Neural crest cell (in vitro differentiated cells): ENCODE results near the gene TBC1D19. TPM values are rescaled to one million over a fixed set of nuclear protein-coding genes. Genes with fewer than 3 reads are reported as not detected.
"Not testable (repeated sequence)": the region's sequence is repeated elsewhere in the genome, so short reads cannot be mapped to it uniquely, and the experiment has no call there.

Experiments used
- DNase-seq: peaks from one replicate; pipeline ENCODE4 v3.0.0; 2021; ENCODE audit warnings: low read depth, mixed read lengths, low spot score
- H3K27ac Mint-ChIP-seq: one replicate; pipeline ENCODE4 v1.8.0; 2021; ENCODE audit warnings: mild to moderate bottlenecking, mixed read lengths; ENCODE audit not compliant: unreplicated experiment
- H3K27me3 Mint-ChIP-seq: 2 replicates; pipeline ENCODE4 v1.8.0; 2021; ENCODE audit warnings: low read depth, mild to moderate bottlenecking, mixed read lengths
- H3K36me3 Mint-ChIP-seq: 2 replicates; pipeline ENCODE4 v1.8.0; 2021; ENCODE audit warnings: low read depth, mild to moderate bottlenecking, mixed read lengths
- H3K4me1 Mint-ChIP-seq: 2 replicates; pipeline ENCODE4 v1.8.0; 2021; ENCODE audit warnings: mixed read lengths
- H3K4me3 Mint-ChIP-seq: one replicate; pipeline ENCODE4 v1.8.0; 2021; ENCODE audit warnings: mild to moderate bottlenecking, mixed read lengths
- H3K9me3 Mint-ChIP-seq: 2 replicates; pipeline ENCODE4 v1.8.0; 2021; ENCODE audit warnings: mixed read lengths
- long read RNA-seq: library from polyadenylated mRNA; unstranded; transcript quantifications from one replicate; pipeline ENCODE4 v2.0.0, GENCODE V29; 2020
- total RNA-seq: library from RNA; stranded (reverse); gene quantifications from 2 replicates; pipeline ENCODE4 v1.2.1, GENCODE V29; 2021
- TF ChIP-seq, protein P1 (sequence below): fragments of 200-600 bp; sonication (generic); conservative IDR thresholded peaks from 2 replicates; pipeline ENCODE4 v1.5.0; 2021; ENCODE audit warnings: antibody characterized with exemption, mild to moderate bottlenecking

TBC1D19 gene, protein sequence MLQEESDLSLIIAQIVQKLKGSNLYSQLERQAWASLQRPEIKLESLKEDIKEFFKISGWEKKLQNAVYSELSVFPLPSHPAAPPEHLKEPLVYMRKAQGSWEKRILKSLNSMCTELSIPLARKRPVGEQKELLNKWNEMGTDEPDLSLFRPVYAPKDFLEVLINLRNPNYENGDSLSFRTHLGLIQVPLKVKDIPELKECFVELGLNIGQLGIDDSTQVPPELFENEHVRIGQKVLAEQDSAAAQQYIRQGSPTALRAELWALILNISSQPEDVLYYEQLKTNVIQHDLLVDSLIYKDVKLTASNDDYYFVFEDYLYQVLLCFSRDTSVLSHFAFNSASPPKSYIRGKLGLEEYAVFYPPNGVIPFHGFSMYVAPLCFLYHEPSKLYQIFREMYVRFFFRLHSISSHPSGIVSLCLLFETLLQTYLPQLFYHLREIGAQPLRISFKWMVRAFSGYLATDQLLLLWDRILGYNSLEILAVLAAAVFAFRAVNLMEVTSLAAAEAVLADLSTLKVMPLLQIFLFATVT
- total RNA-seq = 9.2 and 11.7 TPM in 2 replicates
- long read RNA-seq, transcript TBC1D19-201 (21 exons, 2,263 nt) = major isoform, 30 of 50 reads
- long read RNA-seq, partial matches to known transcripts = 2 of 50 reads
- long read RNA-seq, other reads (novel, unspliced or antisense) = 16 of 50 reads

- peak within 1 kb of the TSS; percentile 99 for H3K4me3 Mint-ChIP-seq
- H3K36me3 Mint-ChIP-seq = peaks cover 3% of the 10 kb centered on the region
- peak; percentile 83 for DNase-seq
- H3K4me1 Mint-ChIP-seq = peaks cover 27% of the 10 kb centered on the region
- H3K27ac Mint-ChIP-seq = peak within 1 kb of the TSS; percentile 68
- H3K27me3 Mint-ChIP-seq = no peaks in the 10 kb centered on the region
- no peaks in the 10 kb centered on the region for H3K9me3 Mint-ChIP-seq
- TF ChIP-seq, protein P1, sequence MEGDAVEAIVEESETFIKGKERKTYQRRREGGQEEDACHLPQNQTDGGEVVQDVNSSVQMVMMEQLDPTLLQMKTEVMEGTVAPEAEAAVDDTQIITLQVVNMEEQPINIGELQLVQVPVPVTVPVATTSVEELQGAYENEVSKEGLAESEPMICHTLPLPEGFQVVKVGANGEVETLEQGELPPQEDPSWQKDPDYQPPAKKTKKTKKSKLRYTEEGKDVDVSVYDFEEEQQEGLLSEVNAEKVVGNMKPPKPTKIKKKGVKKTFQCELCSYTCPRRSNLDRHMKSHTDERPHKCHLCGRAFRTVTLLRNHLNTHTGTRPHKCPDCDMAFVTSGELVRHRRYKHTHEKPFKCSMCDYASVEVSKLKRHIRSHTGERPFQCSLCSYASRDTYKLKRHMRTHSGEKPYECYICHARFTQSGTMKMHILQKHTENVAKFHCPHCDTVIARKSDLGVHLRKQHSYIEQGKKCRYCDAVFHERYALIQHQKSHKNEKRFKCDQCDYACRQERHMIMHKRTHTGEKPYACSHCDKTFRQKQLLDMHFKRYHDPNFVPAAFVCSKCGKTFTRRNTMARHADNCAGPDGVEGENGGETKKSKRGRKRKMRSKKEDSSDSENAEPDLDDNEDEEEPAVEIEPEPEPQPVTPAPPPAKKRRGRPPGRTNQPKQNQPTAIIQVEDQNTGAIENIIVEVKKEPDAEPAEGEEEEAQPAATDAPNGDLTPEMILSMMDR = no peak
Observed at GRCh38 chr4:26583865-26584652, at the start of gene TBC1D19. TBC1D19 (plus strand) TSS chr4:26584084; CDS start chr4:26584194, 110 bp downstream.

DNA sequence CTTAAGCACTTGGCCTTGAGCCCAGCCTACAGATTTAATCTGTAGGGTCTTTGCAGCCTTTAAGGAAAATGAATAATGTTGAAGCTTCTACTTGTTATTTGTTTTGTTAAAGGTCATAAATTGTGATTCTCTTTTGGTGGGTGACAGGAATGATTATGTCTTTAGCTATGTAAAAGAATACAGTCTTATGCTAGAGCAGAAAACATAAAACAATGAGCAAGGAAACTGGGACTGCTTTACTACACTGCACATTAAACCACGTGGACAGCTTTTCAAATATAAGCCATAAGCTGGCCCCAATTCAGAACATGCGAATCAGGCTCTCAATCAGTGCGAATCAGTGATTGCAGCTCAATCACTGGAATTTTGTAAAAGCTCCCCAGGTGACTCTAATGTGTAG, 40.9 kb upstream of the TBC1D19 start:
- Mint-ChIP-seq H3K36me3 (peaks cover 12% of the 10 kb centered on the region), H3K9me3 (peaks cover 13% of the 10 kb centered on the region), H3K27ac (no peak overlapping the region), H3K4me3 (no peak overlapping the region), H3K4me1 (no peaks in the 10 kb centered on the region), H3K27me3 (no peaks in the 10 kb centered on the region)
- TF ChIP-seq, protein P1 = no peak
- DNase-seq = no peak

DNA sequence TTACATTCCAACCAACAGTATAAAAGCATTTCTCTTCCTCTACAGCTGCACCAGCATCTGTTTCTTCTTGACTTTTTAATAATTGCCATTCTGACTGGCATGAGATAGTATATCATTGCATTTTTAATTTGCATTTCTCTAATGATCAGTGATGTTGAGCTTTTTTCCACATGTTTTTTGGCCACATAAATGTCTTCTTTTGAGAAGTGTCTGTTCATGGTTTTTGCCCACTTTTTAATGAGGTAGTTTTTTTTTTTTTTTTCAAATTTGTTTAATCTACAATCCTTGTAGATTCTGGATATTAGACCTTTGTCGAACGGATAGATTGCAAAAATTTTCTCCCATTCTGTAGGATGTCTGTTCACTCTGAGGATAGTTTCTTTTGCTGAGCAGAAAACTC, 39.5 kb upstream of the TBC1D19 start:
- Mint-ChIP-seq H3K36me3 (peaks cover 12% of the 10 kb centered on the region), H3K4me1 (no peaks in the 10 kb centered on the region), H3K27ac (no peak overlapping the region), H3K9me3 (peaks cover 13% of the 10 kb centered on the region), H3K4me3 (no peak overlapping the region), H3K27me3 (no peaks in the 10 kb centered on the region)
- TF ChIP-seq, protein P1 = no peak
- DNase-seq = no peak

DNA sequence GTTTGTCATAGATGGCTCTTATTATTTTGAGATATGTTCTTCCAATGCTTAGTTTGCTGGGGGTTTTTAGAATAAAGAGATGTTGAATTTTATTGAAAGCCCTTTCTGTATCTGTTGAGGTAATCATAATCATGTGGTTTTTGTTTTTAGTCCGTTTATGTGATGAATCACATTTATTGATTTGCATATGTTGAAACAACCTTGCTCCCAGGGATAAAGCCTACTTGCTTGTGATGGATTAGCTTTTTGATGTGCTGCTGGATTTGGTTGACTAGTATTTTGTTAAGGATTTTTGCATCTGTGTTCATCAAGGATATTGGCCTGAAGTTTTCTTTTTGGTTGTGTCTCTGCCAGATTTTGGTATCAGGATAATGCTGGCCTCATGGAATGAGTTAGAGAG, 35.5 kb upstream of the TBC1D19 start:
- not testable (repeated sequence) for H3K27me3 Mint-ChIP-seq, H3K4me3 Mint-ChIP-seq, H3K27ac Mint-ChIP-seq, H3K4me1 Mint-ChIP-seq, DNase-seq
- Mint-ChIP-seq H3K36me3 (peaks cover 14% of the 10 kb centered on the region), H3K9me3 (peaks cover 13% of the 10 kb centered on the region)

- no peak overlapping the region for H3K27ac Mint-ChIP-seq
- peaks cover 10% of the 10 kb centered on the region for H3K36me3 Mint-ChIP-seq
- H3K9me3 Mint-ChIP-seq = peaks cover 20% of the 10 kb centered on the region
- TF ChIP-seq, protein P1 = no peak
- H3K27me3 Mint-ChIP-seq = no peaks in the 10 kb centered on the region
- H3K4me1 Mint-ChIP-seq = no peaks in the 10 kb centered on the region
- H3K4me3 Mint-ChIP-seq = no peak overlapping the region
- DNase-seq = no peak
Observed at GRCh38 chr4:26557164-26557563, 26.7 kb upstream of the TBC1D19 start.
